Endothelial cell (in vitro differentiated cells): ENCODE measurements around the gene RBPJ. TPM values are rescaled to one million over a fixed set of nuclear protein-coding genes. Genes with fewer than 3 reads are reported as not detected.

ENCODE experiments used
- DNase-seq: peaks from one replicate; pipeline ENCODE4 v3.0.0; 2021; ENCODE audit warnings: low spot score
- H3K27ac Mint-ChIP-seq: one replicate; pipeline ENCODE4 v1.8.0; 2021; ENCODE audit warnings: mixed read lengths, inconsistent platforms; ENCODE audit not compliant: unreplicated experiment
- H3K27me3 Mint-ChIP-seq: one replicate; pipeline ENCODE4 v1.8.0; 2021; ENCODE audit warnings: mild to moderate bottlenecking, moderate library complexity, mixed read lengths, inconsistent platforms; ENCODE audit not compliant: unreplicated experiment
- H3K36me3 Mint-ChIP-seq: one replicate; pipeline ENCODE4 v1.8.0; 2021; ENCODE audit warnings: mild to moderate bottlenecking, low read depth, mixed read lengths, inconsistent platforms; ENCODE audit not compliant: unreplicated experiment
- H3K4me1 Mint-ChIP-seq: one replicate; pipeline ENCODE4 v1.8.0; 2021; ENCODE audit warnings: mild to moderate bottlenecking, mixed read lengths, inconsistent platforms; ENCODE audit not compliant: unreplicated experiment
- H3K4me3 Mint-ChIP-seq: one replicate; pipeline ENCODE4 v1.8.0; 2021; ENCODE audit warnings: mild to moderate bottlenecking, mixed read lengths, inconsistent platforms; ENCODE audit not compliant: unreplicated experiment
- H3K9me3 Mint-ChIP-seq: one replicate; pipeline ENCODE4 v1.8.0; 2021; ENCODE audit warnings: mixed read lengths, inconsistent platforms; ENCODE audit not compliant: unreplicated experiment
- CTCF ChIP-seq: fragments of 200-600 bp; sonication (generic); IDR thresholded peaks from one replicate; pipeline ENCODE4 v1.5.0; 2021; ENCODE audit warnings: antibody characterized with exemption; ENCODE audit not compliant: unreplicated experiment
- total RNA-seq: library from RNA; stranded (reverse); fragmentation: NEBNext Ultra II Directional; extraction: Animal tissue kit (Norgen Biotek cat#: 25700); gene quantifications from one replicate; pipeline ENCODE4 v1.2.1, GENCODE V29; 2021; ENCODE audit not compliant: unreplicated experiment

Gene RBPJ
- total RNA-seq, 1 donor from 2014 or later: 47.9 TPM

GRCh38 chr4:26275281-26275680, 45.5 kb upstream of the RBPJ start:
- H3K4me3 Mint-ChIP-seq: no peak overlapping the region
- TF ChIP-seq CTCF: no peak
- peaks cover 4% of the 10 kb centered on the region for H3K27me3 Mint-ChIP-seq
- H3K9me3 Mint-ChIP-seq: no peaks in the 10 kb centered on the region
- no peak for DNase-seq
- H3K36me3 Mint-ChIP-seq: no peaks in the 10 kb centered on the region
- H3K4me1 Mint-ChIP-seq: peaks cover 14% of the 10 kb centered on the region
- no peak overlapping the region for H3K27ac Mint-ChIP-seq

GRCh38 chr4:26279446-26279845, 41.4 kb upstream of the RBPJ start:
- no peak for TF ChIP-seq CTCF
- Mint-ChIP-seq H3K9me3 (no peaks in the 10 kb centered on the region), H3K4me1 (no peaks in the 10 kb centered on the region), H3K4me3 (no peak overlapping the region), H3K36me3 (no peaks in the 10 kb centered on the region), H3K27ac (no peak overlapping the region), H3K27me3 (peaks cover 2% of the 10 kb centered on the region)
- DNase-seq: no peak

- Mint-ChIP-seq H3K27ac (no peak overlapping the region), H3K9me3 (no peaks in the 10 kb centered on the region), H3K4me1 (no peaks in the 10 kb centered on the region), H3K36me3 (no peaks in the 10 kb centered on the region), H3K4me3 (no peak overlapping the region), H3K27me3 (no peaks in the 10 kb centered on the region)
- no peak for TF ChIP-seq CTCF
- no peak for DNase-seq
Measured at GRCh38 chr4:26281881-26282280, 38.9 kb upstream of the RBPJ start.

- H3K9me3 Mint-ChIP-seq: no peaks in the 10 kb centered on the region
- H3K4me3 Mint-ChIP-seq: no peak overlapping the region
- H3K27me3 Mint-ChIP-seq: no peaks in the 10 kb centered on the region
- no peaks in the 10 kb centered on the region for H3K36me3 Mint-ChIP-seq
- no peak overlapping the region for H3K27ac Mint-ChIP-seq
- H3K4me1 Mint-ChIP-seq: no peaks in the 10 kb centered on the region
- no peak for TF ChIP-seq CTCF
- DNase-seq: no peak
Measured at GRCh38 chr4:26284536-26284935, 36.3 kb upstream of the RBPJ start.

GRCh38 chr4:26285272-26285671, 35.5 kb upstream of the RBPJ start:
- H3K27ac Mint-ChIP-seq: no peak overlapping the region
- no peak for TF ChIP-seq CTCF
- DNase-seq: no peak
- H3K4me3 Mint-ChIP-seq: no peak overlapping the region
- H3K4me1 Mint-ChIP-seq: no peaks in the 10 kb centered on the region
- no peaks in the 10 kb centered on the region for H3K27me3 Mint-ChIP-seq
- H3K36me3 Mint-ChIP-seq: no peaks in the 10 kb centered on the region
- no peaks in the 10 kb centered on the region for H3K9me3 Mint-ChIP-seq
